Measurements from ENCODE around the gene NCKAP5. TPM values are rescaled to one million over a fixed set of nuclear protein-coding genes. Genes with fewer than 3 reads are reported as not detected.

Gene NCKAP5
- polyA plus RNA-seq, 2 of the 4 experiments (the other 2 are of a cell fraction), result 3.0 to 4.1 TPM

DNA sequence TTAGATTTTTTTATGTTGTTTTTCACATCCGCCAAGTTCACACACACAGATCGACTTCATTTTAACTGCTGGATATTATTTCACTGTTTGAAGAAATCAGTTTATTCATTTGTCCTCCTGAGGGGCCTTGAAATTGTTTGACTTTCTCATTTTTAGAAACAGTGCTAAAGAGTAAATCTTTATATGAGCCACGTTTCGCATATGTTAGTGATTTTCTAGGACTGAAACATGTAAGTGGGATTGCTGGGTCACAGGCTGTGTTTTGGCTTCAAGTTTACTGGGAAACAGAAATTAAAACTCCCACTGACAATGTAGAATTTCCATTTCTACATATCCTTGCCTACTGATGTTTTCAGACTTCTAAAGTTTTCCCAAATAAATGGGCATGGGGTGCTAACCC is 363.8 kb downstream of the NCKAP5 start:
- FAIRE-seq (no peak), ATAC-seq (no peak), DNase-seq (ENCODE audit: low read depth in 1 of 2, low spot score in 1 of 2) (no peak)
- ChIA-PET POLR2A (no interaction called here), CTCF (no interaction called here)
- Histone ChIP-seq H3K4me1 (peaks cover 24% of the 10 kb centered on the region), H3K4me3 (no peak overlapping the region), H3K27ac (peak overlapping the region; percentile 18 to 49; a peak in 2 of 6 replicates), H3K4me2 (no peak overlapping the region), H3K9me3 (0 out of 3 replicates have a peak, but pooled peaks cover 3% of the 10 kb centered on the region)
- 80% methylated on average over 4 of the region's 4 CpGs for WGBS (ENCODE audit: missing lambda C conversion rate)
- no peak for TF ChIP-seq EHF (CRISPR knock-in tag; IDR thresholded peaks at IDR 0.05)
- TF ChIP-seq NPAS2 (CRISPR knock-in tag; IDR thresholded peaks at IDR 0.05; ENCODE audit: borderline replicate concordance), result no peak
- TF ChIP-seq HOXA7 (CRISPR knock-in tag; IDR thresholded peaks at IDR 0.05), result no peak
- no peak for TF ChIP-seq BCL3 (IDR thresholded peaks at IDR 0.05)
- TF ChIP-seq KDM1A (IDR thresholded peaks at IDR 0.05; ENCODE audit: low read depth), result no peak
- TF ChIP-seq, protein P1, sequence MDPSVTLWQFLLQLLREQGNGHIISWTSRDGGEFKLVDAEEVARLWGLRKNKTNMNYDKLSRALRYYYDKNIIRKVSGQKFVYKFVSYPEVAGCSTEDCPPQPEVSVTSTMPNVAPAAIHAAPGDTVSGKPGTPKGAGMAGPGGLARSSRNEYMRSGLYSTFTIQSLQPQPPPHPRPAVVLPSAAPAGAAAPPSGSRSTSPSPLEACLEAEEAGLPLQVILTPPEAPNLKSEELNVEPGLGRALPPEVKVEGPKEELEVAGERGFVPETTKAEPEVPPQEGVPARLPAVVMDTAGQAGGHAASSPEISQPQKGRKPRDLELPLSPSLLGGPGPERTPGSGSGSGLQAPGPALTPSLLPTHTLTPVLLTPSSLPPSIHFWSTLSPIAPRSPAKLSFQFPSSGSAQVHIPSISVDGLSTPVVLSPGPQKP (IDR thresholded peaks at IDR 0.05; ENCODE audit: low read depth, low read length), result no peak
- TF ChIP-seq MYC (IDR thresholded peaks at IDR 0.05; ENCODE audit: borderline replicate concordance, low read length), result no peak
- TF ChIP-seq EP300 (IDR thresholded peaks at IDR 0.05), result no peak
- no peak for TF ChIP-seq GATA3 (IDR thresholded peaks at IDR 0.05; ENCODE audit: borderline replicate concordance)
- TF ChIP-seq HMGXB4 (CRISPR knock-in tag; IDR thresholded peaks at IDR 0.05; ENCODE audit: borderline replicate concordance), result no peak
- TF ChIP-seq ZC3H11A (IDR thresholded peaks at IDR 0.05), result no peak
- no peak for TF ChIP-seq CHD2 (IDR thresholded peaks at IDR 0.05; ENCODE audit: low read length, partially characterized antibody)
- no peak for TF ChIP-seq TFCP2L1 (CRISPR knock-in tag; IDR thresholded peaks at IDR 0.05)
- TF ChIP-seq TP53 (CRISPR knock-in tag; IDR thresholded peaks at IDR 0.05), result no peak
- TF ChIP-seq ZNF302 (CRISPR knock-in tag; IDR thresholded peaks at IDR 0.05), result no peak
- no peak for TF ChIP-seq POLR2AphosphoS2 (conservative IDR thresholded peaks at IDR 0.05; ENCODE audit: low read length)
- no peak for TF ChIP-seq SMC3 (IDR thresholded peaks at IDR 0.05)
- no peak for TF ChIP-seq FOSB (CRISPR knock-in tag; IDR thresholded peaks at IDR 0.05)
- no peak for TF ChIP-seq BHLHE40 (IDR thresholded peaks at IDR 0.05; ENCODE audit: low read depth, low read length)
- no peak for TF ChIP-seq PHF8 (IDR thresholded peaks at IDR 0.05; ENCODE audit: borderline replicate concordance, low read depth)

GRCh38 chr2:133200684-133201421 is 367.4 kb downstream of the NCKAP5 start:
- DNase-seq (ENCODE audit: low read depth in 1 of 2, low spot score in 1 of 2) (peak; percentile 69 to 92), ATAC-seq (peak; percentile 99 to 100), FAIRE-seq (peak; percentile 96)
- H3K4me2 ChIP-seq, result peak overlapping the region; percentile 94
- TF ChIP-seq JUNB (IDR thresholded peaks at IDR 0.05) (peak; percentile 94), PHF8 (IDR thresholded peaks at IDR 0.05; ENCODE audit: borderline replicate concordance, low read depth) (no peak), RAD21 (conservative IDR thresholded peaks at IDR 0.05 in 1 of 2, IDR thresholded peaks at IDR 0.05 in 1 of 2) (0 out of 5 replicates have a peak, but pooled peaks of 1 of the 2 experiments have one; percentile 16), FOSL2 (IDR thresholded peaks at IDR 0.05) (peak; percentile 96), FOSL2 (CRISPR knock-in tag; IDR thresholded peaks at IDR 0.05) (peak; percentile 96), BHLHE40 (IDR thresholded peaks at IDR 0.05; ENCODE audit: low read depth, low read length) (no peak), GATA3 (IDR thresholded peaks at IDR 0.05; ENCODE audit: borderline replicate concordance) (peak; percentile 73), EP300 (IDR thresholded peaks at IDR 0.05) (peak; percentile 31 to 59; a peak in 2 of 5 replicates), BCL3 (IDR thresholded peaks at IDR 0.05) (no peak), SMC3 (IDR thresholded peaks at IDR 0.05) (no peak), MAFK (IDR thresholded peaks at IDR 0.05; ENCODE audit: partially characterized antibody) (peak; percentile 60), CEBPB (IDR thresholded peaks at IDR 0.05) (peak; percentile 71 to 90), JUN (IDR thresholded peaks at IDR 0.05) (peak; percentile 60 to 72; a peak in 3 of 5 replicates), KDM5A (IDR thresholded peaks at IDR 0.05) (no peak), NPAS2 (CRISPR knock-in tag; IDR thresholded peaks at IDR 0.05; ENCODE audit: borderline replicate concordance) (no peak)
- TF ChIP-seq, protein P2, sequence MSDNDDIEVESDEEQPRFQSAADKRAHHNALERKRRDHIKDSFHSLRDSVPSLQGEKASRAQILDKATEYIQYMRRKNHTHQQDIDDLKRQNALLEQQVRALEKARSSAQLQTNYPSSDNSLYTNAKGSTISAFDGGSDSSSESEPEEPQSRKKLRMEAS (IDR thresholded peaks at IDR 0.05), result peak; percentile 77
- WGBS (ENCODE audit: missing lambda C conversion rate), result 7% methylated on average over 8 of the region's 8 CpGs
- H3K4me1 ChIP-seq, result peaks cover 53% of the 10 kb centered on the region
- H3K27ac ChIP-seq, result peak overlapping the region; percentile 83 to 85
- peak overlapping the region; percentile 30 for H3K4me3 ChIP-seq
- H3K9me3 ChIP-seq, result 0 out of 3 replicates have a peak, but pooled peaks cover 3% of the 10 kb centered on the region
- ChIA-PET POLR2A (no interaction called here), CTCF (interaction anchor here (1.1 kb wide), 1 partner anchor 28 kb away, joined by 3 read pairs; no protein-coding TSS in a partner anchor)

Measured in A549 (cell line).